ENCODE results near the gene NT5M. TPM values are rescaled to one million over a fixed set of nuclear protein-coding genes. Genes with fewer than 3 reads are reported as not detected.

NT5M gene
- total RNA-seq, 3 donors from 2014 or later: 1.0 to 4.6 (median 2.9) TPM

- Histone ChIP-seq H3K27ac (peak overlapping the region in 1 of 2 donors; percentile 93), H3K9me3 (peaks cover 0 to 3% of the 10 kb centered on the region in 2 donors), H3K27me3 (no peaks in the 10 kb centered on the region), H3K36me3 (no peaks in the 10 kb centered on the region), H3K4me3 (no peak overlapping the region), H3K4me1 (no peaks in the 10 kb centered on the region)
- no peak for DNase-seq (ENCODE audit: low spot score in 2 of 2)
- TF ChIP-seq POLR2A (IDR thresholded peaks at IDR 0.05): no peak
- no peak for TF ChIP-seq CTCF (IDR thresholded peaks at IDR 0.05)
- TF ChIP-seq POLR2AphosphoS5 (IDR thresholded peaks at IDR 0.05): no peak
- intact Hi-C loops (cut with DNase I; ENCODE audit: low total_unique reads): no loop called here
These were observed 61.1 kb downstream of the NT5M start for GRCh38 chr17:17364338-17364667.

- Histone ChIP-seq H3K27me3 (no peaks in the 10 kb centered on the region), H3K4me1 (no peaks in the 10 kb centered on the region), H3K36me3 (no peaks in the 10 kb centered on the region), H3K4me3 (no peak overlapping the region), H3K27ac (no peak overlapping the region), H3K9me3 (no peaks in the 10 kb centered on the region)
- no peak for TF ChIP-seq CTCF (IDR thresholded peaks at IDR 0.05)
- TF ChIP-seq POLR2AphosphoS5 (IDR thresholded peaks at IDR 0.05): no peak
- no peak for TF ChIP-seq POLR2A (IDR thresholded peaks at IDR 0.05)
- DNase-seq (ENCODE audit: low spot score in 2 of 2): no peak
- intact Hi-C loops (cut with DNase I; ENCODE audit: low total_unique reads): no loop called here
These were observed 62.4 kb downstream of the NT5M start for GRCh38 chr17:17365476-17366110.

GRCh38 chr17:17366235-17366634, 63.1 kb downstream of the NT5M start:
- H3K27me3 ChIP-seq: no peaks in the 10 kb centered on the region
- H3K4me3 ChIP-seq: no peak overlapping the region
- no peaks in the 10 kb centered on the region for H3K36me3 ChIP-seq
- intact Hi-C loops (cut with DNase I; ENCODE audit: low total_unique reads): no loop called here
- DNase-seq (ENCODE audit: low spot score in 2 of 2): no peak
- TF ChIP-seq CTCF (IDR thresholded peaks at IDR 0.05): no peak
- no peak for TF ChIP-seq POLR2A (IDR thresholded peaks at IDR 0.05)
- TF ChIP-seq POLR2AphosphoS5 (IDR thresholded peaks at IDR 0.05): no peak
- H3K27ac ChIP-seq: no peak overlapping the region
- H3K9me3 ChIP-seq: no peaks in the 10 kb centered on the region
- H3K4me1 ChIP-seq: no peaks in the 10 kb centered on the region

- H3K27me3 ChIP-seq: no peaks in the 10 kb centered on the region
- TF ChIP-seq CTCF (IDR thresholded peaks at IDR 0.05) (no peak), POLR2A (IDR thresholded peaks at IDR 0.05) (no peak), POLR2AphosphoS5 (IDR thresholded peaks at IDR 0.05) (no peak)
- no peaks in the 10 kb centered on the region for H3K36me3 ChIP-seq
- no peak overlapping the region for H3K4me3 ChIP-seq
- intact Hi-C loops (cut with DNase I; ENCODE audit: low total_unique reads): no loop called here
- no peaks in the 10 kb centered on the region for H3K9me3 ChIP-seq
- no peaks in the 10 kb centered on the region for H3K4me1 ChIP-seq
- DNase-seq (ENCODE audit: low spot score in 2 of 2): no peak
- peak overlapping the region in 1 of 2 donors; percentile 58 for H3K27ac ChIP-seq
These were observed 64.0 kb downstream of the NT5M start for GRCh38 chr17:17366941-17367875.

- intact Hi-C loops (cut with DNase I; ENCODE audit: low total_unique reads): no loop called here
- TF ChIP-seq POLR2AphosphoS5 (IDR thresholded peaks at IDR 0.05) (no peak), POLR2A (IDR thresholded peaks at IDR 0.05) (no peak), CTCF (IDR thresholded peaks at IDR 0.05) (no peak)
- H3K4me1 ChIP-seq: no peaks in the 10 kb centered on the region
- DNase-seq (ENCODE audit: low spot score in 2 of 2): no peak
- H3K27ac ChIP-seq: peak overlapping the region in 1 of 2 donors; percentile 58
- H3K9me3 ChIP-seq: no peaks in the 10 kb centered on the region
- H3K4me3 ChIP-seq: no peak overlapping the region
- no peaks in the 10 kb centered on the region for H3K27me3 ChIP-seq
- H3K36me3 ChIP-seq: no peaks in the 10 kb centered on the region
These were observed 64.8 kb downstream of the NT5M start for GRCh38 chr17:17367931-17368330.

Data from breast epithelium (tissue), 4 donors.